Heart left ventricle (tissue), 16 donors: ENCODE results near the gene TTC38. TPM values are rescaled to one million over a fixed set of nuclear protein-coding genes. Genes with fewer than 3 reads are reported as not detected.

ENCODE experiments used
- ATAC-seq, 4 donors: fragments of 200-7000 bp; cut with Tn5 transposase; one replicate each; pipeline ENCODE4 v1.9.1; 2020 to 2022; ENCODE audit warnings: moderate library complexity in 4 of 4, mild to moderate bottlenecking in 3 of 4, moderate number of reproducible peaks in 1 of 4
- DNase-seq, 5 donors: peaks; one replicate each; pipeline ENCODE4 v3.0.0-alpha.2; 2020
- H3K27ac ChIP-seq, 12 donors: fragments of 200-600 bp; sonication (generic) in 4 of 12; one replicate each; pipeline versions ENCODE4 v1.5.0 to v1.8.0; 2016 to 2022; ENCODE audit warnings: mild to moderate bottlenecking in 2 of 12
- H3K27me3 ChIP-seq, 9 donors: fragments of 200-600 bp; sonication (generic) in 2 of 9; one replicate each; pipeline versions ENCODE4 v1.5.1 to v1.8.0; 2016 to 2022; ENCODE audit warnings: mild to moderate bottlenecking in 3 of 9
- H3K36me3 ChIP-seq, 9 donors: fragments of 200-600 bp; sonication (generic) in 2 of 9; one replicate each; pipeline versions ENCODE4 v1.5.0 to v1.8.0; 2018 to 2022; ENCODE audit warnings: mild to moderate bottlenecking in 2 of 9
- H3K4me1 ChIP-seq, 12 donors: fragments of 200-600 bp; sonication (generic) in 4 of 12; one replicate each; pipeline versions ENCODE4 v1.5.0 to v1.8.0; 2016 to 2022; ENCODE audit warnings: mild to moderate bottlenecking in 3 of 12
- H3K4me3 ChIP-seq, 12 donors: fragments of 200-600 bp; sonication (generic) in 4 of 12; one replicate each; pipeline versions ENCODE4 v1.5.0 to v1.8.0; 2017 to 2022; ENCODE audit warnings: mild to moderate bottlenecking in 9 of 12, moderate library complexity in 4 of 12
- H3K9me3 ChIP-seq, 12 donors: fragments of 200-600 bp; sonication (generic) in 4 of 12; one replicate each; pipeline versions ENCODE4 v1.5.0 to v1.8.0; 2016 to 2022; ENCODE audit warnings: mild to moderate bottlenecking in 1 of 12
- CTCF ChIP-seq, 12 donors: fragments of 200-600 bp; sonication (generic) in 4 of 12; IDR thresholded peaks; one replicate each; pipeline versions ENCODE4 v1.5.0 to v1.8.0; 2018 to 2022; ENCODE audit warnings: antibody characterized with exemption in 12 of 12, mild to moderate bottlenecking in 5 of 12
- POLR2A ChIP-seq, 2 donors: fragments of 450-650 bp; IDR thresholded peaks; one replicate each; pipeline ENCODE4 v1.6.1; 2017; ENCODE audit warnings: antibody characterized with exemption in 2 of 2, mild to moderate bottlenecking in 2 of 2, moderate library complexity in 2 of 2
- WGBS, 4 donors: extraction: QIAGEN DNeasy Blood & Tissue Kit in 2 of 4; methylation state at CpG; one replicate each; pipeline versions ENCODE4 v1.1.5 to v1.1.7; 2013 to 2018; 5-methylcytosine and 5-hydroxymethylcytosine counted together
- intact Hi-C, 10 donors: fragments of 100-400 bp; cut with DNase I; formaldehyde crosslinking; loops; one replicate each; pipeline versions ENCODE4 v1.11.1 to v1.14.2; 2022
- polyA plus RNA-seq, 2 donors: library from polyadenylated mRNA; stranded (reverse); fragments of 200-250 nt; gene quantifications; one replicate each; pipeline ENCODE4 v1.2.3, GENCODE V29; 2013
- total RNA-seq, 9 donors: library from RNA; depleted of rRNA in 2 of 9; stranded (reverse); fragments of >200 nt in 2 of 9; fragmentation: NEBNext Ultra II Directional in 3 of 9; extraction: Animal tissue kit (Norgen Biotek cat#: 25700) in 3 of 9; gene quantifications; one replicate each; pipeline versions ENCODE4 v1.1.0 to v1.2.4, GENCODE V29; 2016 to 2023
- donor health status: ischemic (EF 13 %, LVEDD 7.1; RV severe dilation, severe dysfunction).
- donor health status: healthy with polysubstance abuse.
- donor health status: DM: no; HTN: yes; CAD: no.
- donor health status: DM: no; HTN: no; CAD: no.
- donor health status: ischemic (EF 25% LVEDD 6.9; RV normal size, moderate dysfunction).
- donor health status: ischemic (EF 25% LVEDD 5.7; RV mildly dilated, moderate dysfunction).
- donor health status: healthy.
- donor health status: DM: yes; HTN: yes; CAD: no.
- donor health status: ischemic (EF 35%, LVEDD 5.7; RV mildly dilated, moderate dysfunction).
- donor health status: nonischemic (EF 11% LVEDD 7.7; RV severe dilation, severe dysfunction).
- donor health status: DM: yes; HTN: yes; CAD: no.
- donor health status: PGD.
- donor health status: ischemic (EF 29% LVEDD 5.4; RV normal size, mild dysfunction).
- donor health status: nonischemic (EF 23%, LVEDD 6.1; RV moderate dilation, normal function).

Gene TTC38
- total and polyA plus RNA-seq, 11 donors, result 15.5 to 72.4 (median 25.3) TPM

- no peak for TF ChIP-seq POLR2A (IDR thresholded peaks at IDR 0.05)
- TF ChIP-seq CTCF (IDR thresholded peaks at IDR 0.05), result no peak
- WGBS, 4 donors, result 88 to 93% (median 91%) methylated on average over 11 to 13 of the region's 13 CpGs
- Histone ChIP-seq H3K36me3 (peaks cover 2 to 81% (median 77%) of the 10 kb centered on the region in 9 donors), H3K4me1 (peaks cover 0 to 35% (median 19%) of the 10 kb centered on the region in 12 donors), H3K9me3 (no peaks in the 10 kb centered on the region), H3K27ac (no peak overlapping the region), H3K27me3 (no peaks in the 10 kb centered on the region), H3K4me3 (no peak overlapping the region)
- ATAC-seq (no peak), DNase-seq (peak in 1 of 5 donors; percentile 14)
- intact Hi-C loops, result no loop called here
These were observed 72.9 kb downstream of the TTC38 start for GRCh38 chr22:46340676-46341075.

Other genes with a start within 250 kb of the TTC38 start
- gene PPARA, start 117.5 kb upstream of the TTC38 start, total RNA-seq, result 10 to 100 TPM; 51.0 to 96.4 (median 83.6) TPM
- gene PPARA, start 117.5 kb upstream of the TTC38 start, polyA plus RNA-seq, result 10 to 100 TPM; 21.1 to 60.9 TPM
- 10 to 100 TPM in 2 of 9 donors, 1 to 10 TPM in 7; 7.4 to 13.6 (median 9.3) TPM for gene CDPF1, start 17.7 kb upstream of the TTC38 start, total RNA-seq
- gene CDPF1, start 17.7 kb upstream of the TTC38 start, polyA plus RNA-seq, result 10 to 100 TPM in 1 of 2 donors, 1 to 10 TPM in 1; 9.0 to 11.9 TPM
- under 1 TPM in 7 of 9 donors, not detected in 2; 0.04 to 0.16 (median 0.13) TPM for gene PKDREJ, start 4.7 kb upstream of the TTC38 start, total RNA-seq
- under 1 TPM; 0.03 to 0.04 TPM for gene PKDREJ, start 4.7 kb upstream of the TTC38 start, polyA plus RNA-seq
- 1 to 10 TPM in 2 of 9 donors, under 1 TPM in 6, not detected in 1; 0.21 to 6.9 (median 0.64) TPM for gene GTSE1, start 28.9 kb downstream of the TTC38 start, total RNA-seq
- under 1 TPM; 0.19 to 0.62 TPM for gene GTSE1, start 28.9 kb downstream of the TTC38 start, polyA plus RNA-seq
- gene TRMU, start 67.7 kb downstream of the TTC38 start, total RNA-seq, result 10 to 100 TPM; 24.3 to 43.7 (median 32.5) TPM
- 10 to 100 TPM; 47.8 to 48.7 TPM for gene TRMU, start 67.7 kb downstream of the TTC38 start, polyA plus RNA-seq